Measurements from ENCODE around the gene NLRP10.

DNA sequence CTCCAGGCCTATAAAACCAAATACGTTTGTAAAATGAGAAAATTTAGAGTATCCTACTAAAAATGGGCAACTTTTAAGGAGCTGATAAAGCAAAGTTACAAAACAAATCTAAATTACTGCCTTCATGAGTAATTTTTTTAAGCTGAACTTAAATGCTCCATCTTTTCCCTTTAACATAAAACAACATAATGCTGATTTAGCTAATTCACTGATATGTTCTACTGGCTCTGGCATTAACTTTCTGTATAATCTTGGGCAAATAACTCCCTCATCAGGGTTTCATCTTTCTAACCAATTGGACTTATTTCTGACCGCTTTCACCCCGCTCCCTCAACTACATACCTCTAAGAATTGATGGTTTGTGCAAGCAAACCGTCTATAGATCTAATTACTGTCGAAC lies 24.1 kb downstream of the NLRP10 start:
- TF ChIP-seq, protein P1, sequence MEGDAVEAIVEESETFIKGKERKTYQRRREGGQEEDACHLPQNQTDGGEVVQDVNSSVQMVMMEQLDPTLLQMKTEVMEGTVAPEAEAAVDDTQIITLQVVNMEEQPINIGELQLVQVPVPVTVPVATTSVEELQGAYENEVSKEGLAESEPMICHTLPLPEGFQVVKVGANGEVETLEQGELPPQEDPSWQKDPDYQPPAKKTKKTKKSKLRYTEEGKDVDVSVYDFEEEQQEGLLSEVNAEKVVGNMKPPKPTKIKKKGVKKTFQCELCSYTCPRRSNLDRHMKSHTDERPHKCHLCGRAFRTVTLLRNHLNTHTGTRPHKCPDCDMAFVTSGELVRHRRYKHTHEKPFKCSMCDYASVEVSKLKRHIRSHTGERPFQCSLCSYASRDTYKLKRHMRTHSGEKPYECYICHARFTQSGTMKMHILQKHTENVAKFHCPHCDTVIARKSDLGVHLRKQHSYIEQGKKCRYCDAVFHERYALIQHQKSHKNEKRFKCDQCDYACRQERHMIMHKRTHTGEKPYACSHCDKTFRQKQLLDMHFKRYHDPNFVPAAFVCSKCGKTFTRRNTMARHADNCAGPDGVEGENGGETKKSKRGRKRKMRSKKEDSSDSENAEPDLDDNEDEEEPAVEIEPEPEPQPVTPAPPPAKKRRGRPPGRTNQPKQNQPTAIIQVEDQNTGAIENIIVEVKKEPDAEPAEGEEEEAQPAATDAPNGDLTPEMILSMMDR (IDR thresholded peaks at IDR 0.05; ENCODE audit: low read depth, low read length), result no peak
- no peak for TF ChIP-seq EZH2phosphoT487 (IDR thresholded peaks at IDR 0.05; ENCODE audit: low read depth)

All from OCI-LY3 (cell line).